Measurements from ENCODE around the gene SPARCL1.
A peak's percentile ranks its signal among the peaks of the same experiment; 100 is the strongest.
"Not testable (repeated sequence)": the region's sequence is repeated elsewhere in the genome, so short reads cannot be mapped to it uniquely, and the experiment has no call there.

SPARCL1 gene, protein sequence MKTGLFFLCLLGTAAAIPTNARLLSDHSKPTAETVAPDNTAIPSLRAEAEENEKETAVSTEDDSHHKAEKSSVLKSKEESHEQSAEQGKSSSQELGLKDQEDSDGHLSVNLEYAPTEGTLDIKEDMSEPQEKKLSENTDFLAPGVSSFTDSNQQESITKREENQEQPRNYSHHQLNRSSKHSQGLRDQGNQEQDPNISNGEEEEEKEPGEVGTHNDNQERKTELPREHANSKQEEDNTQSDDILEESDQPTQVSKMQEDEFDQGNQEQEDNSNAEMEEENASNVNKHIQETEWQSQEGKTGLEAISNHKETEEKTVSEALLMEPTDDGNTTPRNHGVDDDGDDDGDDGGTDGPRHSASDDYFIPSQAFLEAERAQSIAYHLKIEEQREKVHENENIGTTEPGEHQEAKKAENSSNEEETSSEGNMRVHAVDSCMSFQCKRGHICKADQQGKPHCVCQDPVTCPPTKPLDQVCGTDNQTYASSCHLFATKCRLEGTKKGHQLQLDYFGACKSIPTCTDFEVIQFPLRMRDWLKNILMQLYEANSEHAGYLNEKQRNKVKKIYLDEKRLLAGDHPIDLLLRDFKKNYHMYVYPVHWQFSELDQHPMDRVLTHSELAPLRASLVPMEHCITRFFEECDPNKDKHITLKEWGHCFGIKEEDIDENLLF

DNA sequence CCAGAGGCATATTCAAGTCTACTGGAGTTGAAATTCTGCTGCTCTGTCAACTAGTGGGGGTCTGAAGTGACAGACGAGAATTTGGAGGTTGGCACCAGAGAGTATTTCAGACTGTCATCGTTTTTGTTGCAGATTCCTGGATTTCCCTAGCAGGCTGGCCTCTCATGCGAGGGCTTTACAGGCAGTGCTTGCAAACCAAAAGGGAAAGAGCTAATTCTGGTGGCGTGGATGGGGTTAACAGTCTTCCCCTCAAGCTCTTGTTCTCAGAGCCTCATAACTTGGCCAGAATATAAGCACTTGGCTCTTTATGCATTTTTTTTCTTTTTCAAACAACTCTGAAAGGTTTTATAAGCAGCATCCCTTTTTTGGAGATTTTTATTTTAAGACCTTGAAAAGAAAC is at the start of gene SPARCL1:
TSS of gene SPARCL1 (minus strand) at position 190 of the 400 bp plus-strand sequence. CDS start 29,802 bp downstream, outside the sequence.
- no peak for DNase-seq (ENCODE audit: low read depth)

GRCh38 chr4:87575983-87576382 is 46.8 kb upstream of the SPARCL1 start:
- no peak for DNase-seq (ENCODE audit: low read depth)

GRCh38 chr4:87575408-87575807 is 46.2 kb upstream of the SPARCL1 start:
- no peak for DNase-seq (ENCODE audit: low read depth)

- no peak for DNase-seq (ENCODE audit: low read depth)
Observed at GRCh38 chr4:87574996-87575395, 45.8 kb upstream of the SPARCL1 start.

DNA sequence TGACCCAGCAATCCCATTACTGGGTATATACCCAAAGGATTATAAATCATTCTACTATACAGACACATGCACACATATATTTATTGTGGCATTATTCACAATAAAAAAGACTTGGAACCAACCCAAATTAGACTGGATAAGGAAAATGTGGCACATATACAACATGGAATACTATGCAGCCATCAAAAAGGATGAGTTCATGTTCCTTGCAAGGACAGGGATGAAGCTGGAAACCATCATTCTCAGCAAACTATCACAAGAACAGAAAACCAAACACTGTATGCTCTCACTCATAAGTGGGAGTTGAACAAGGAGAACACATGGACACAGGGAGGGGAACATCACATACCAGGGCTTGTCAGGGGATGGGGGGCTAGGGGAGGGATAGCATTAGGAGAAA is 45.2 kb upstream of the SPARCL1 start:
- DNase-seq (ENCODE audit: low read depth) = not testable (repeated sequence)

DNA sequence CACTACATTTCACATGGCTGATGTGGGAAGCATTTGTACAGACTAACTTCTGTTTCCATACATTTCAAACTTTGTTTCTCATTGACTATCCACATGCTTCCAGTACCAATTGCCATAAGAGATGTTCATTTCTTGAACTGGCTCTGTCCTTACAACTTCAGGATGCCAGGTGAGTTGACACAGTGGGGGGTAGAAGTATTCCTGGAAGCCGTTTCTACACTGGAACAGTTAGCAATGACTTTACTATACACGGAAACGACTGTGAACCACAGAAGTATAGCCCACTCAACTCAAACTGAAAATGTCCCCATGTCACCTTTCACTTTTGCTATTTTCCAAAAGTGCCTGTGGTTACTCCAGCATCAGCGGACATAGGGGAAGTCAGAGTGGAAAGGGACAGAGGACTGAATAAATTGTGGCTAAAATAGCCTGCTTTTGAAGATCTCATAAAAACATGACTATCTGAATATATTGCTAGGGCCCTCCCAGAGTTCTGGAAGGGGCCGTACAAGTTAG is 41.2 kb upstream of the SPARCL1 start:
- no peak for DNase-seq (ENCODE audit: low read depth)

GRCh38 chr4:87567191-87567590 is 38.0 kb upstream of the SPARCL1 start:
- DNase-seq (ENCODE audit: low read depth) = no peak

- no peak for DNase-seq (ENCODE audit: low read depth)
Observed at GRCh38 chr4:87566276-87566675, 37.1 kb upstream of the SPARCL1 start.

DNA sequence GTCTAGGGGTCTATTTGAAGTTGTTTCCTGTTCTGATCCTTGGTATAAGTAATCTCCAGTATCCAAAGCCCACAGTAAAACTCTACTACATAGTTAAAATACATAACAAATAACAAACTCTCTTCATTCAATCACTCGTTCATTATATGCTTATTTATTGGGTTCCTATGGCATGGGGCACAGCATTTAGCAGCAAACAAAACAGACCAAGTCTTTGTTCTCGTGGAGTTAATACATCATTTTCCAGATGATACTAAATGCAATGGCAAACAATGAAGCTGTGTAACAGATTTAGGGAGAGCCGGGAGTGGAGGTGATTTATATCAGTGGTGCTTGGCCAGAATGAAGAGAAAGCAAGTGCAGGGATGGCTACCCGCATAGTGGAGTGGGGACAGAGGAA is 36.6 kb upstream of the SPARCL1 start:
- DNase-seq (ENCODE audit: low read depth) = no peak

- no peak for DNase-seq (ENCODE audit: low read depth)
Observed at GRCh38 chr4:87560802-87561201, 31.6 kb upstream of the SPARCL1 start.

DNA sequence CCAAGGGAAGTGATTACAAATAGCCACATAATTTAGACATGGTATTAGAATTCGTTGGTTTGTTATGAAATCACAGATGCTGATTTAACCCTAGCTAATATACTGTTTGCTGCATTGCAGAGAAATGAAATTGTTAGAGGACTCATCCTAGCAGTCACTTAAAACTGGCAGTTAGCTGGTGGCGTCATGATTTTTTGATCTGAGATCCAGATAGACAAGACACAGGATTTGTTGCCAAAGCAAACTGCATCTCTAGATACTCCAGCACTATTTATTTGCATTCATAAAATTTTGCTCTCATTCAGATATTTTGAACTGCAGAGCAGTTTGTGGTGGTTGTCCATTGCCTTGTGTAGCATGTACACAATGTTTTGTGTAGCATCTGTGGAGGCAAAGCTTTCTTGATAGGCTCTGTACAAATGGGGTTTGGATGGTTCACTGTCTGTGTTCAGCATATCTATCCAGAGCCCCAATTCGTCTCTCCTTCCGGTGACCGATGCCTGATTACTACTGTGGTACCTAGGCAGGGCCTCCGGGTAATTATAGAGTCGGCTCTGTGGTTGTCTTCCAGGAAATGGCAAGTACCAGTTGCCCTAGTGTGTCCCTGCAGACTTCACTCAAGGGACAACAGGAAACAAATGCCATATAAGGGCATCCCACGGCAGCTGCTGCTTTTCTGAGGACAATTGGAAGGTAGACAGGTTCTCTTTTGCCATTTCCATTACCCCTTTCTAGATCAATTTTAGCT is 30.1 kb upstream of the SPARCL1 start:
- DNase-seq (ENCODE audit: low read depth) = no peak

- no peak for DNase-seq (ENCODE audit: low read depth)
Observed at GRCh38 chr4:87557348-87557747, 28.2 kb upstream of the SPARCL1 start.

GRCh38 chr4:87555773-87556619 is 26.8 kb upstream of the SPARCL1 start:
- peak; percentile 36 for DNase-seq (ENCODE audit: low read depth)

- DNase-seq (ENCODE audit: low read depth) = no peak
Observed at GRCh38 chr4:87553182-87553581, 24.0 kb upstream of the SPARCL1 start.

- DNase-seq (ENCODE audit: low read depth) = no peak
Observed at GRCh38 chr4:87551361-87551760, 22.2 kb upstream of the SPARCL1 start.

GRCh38 chr4:87547016-87547708 is 18.0 kb upstream of the SPARCL1 start:
- DNase-seq (ENCODE audit: low read depth) = no peak

GRCh38 chr4:87545052-87545451 is 15.9 kb upstream of the SPARCL1 start:
- DNase-seq (ENCODE audit: low read depth) = no peak

DNA sequence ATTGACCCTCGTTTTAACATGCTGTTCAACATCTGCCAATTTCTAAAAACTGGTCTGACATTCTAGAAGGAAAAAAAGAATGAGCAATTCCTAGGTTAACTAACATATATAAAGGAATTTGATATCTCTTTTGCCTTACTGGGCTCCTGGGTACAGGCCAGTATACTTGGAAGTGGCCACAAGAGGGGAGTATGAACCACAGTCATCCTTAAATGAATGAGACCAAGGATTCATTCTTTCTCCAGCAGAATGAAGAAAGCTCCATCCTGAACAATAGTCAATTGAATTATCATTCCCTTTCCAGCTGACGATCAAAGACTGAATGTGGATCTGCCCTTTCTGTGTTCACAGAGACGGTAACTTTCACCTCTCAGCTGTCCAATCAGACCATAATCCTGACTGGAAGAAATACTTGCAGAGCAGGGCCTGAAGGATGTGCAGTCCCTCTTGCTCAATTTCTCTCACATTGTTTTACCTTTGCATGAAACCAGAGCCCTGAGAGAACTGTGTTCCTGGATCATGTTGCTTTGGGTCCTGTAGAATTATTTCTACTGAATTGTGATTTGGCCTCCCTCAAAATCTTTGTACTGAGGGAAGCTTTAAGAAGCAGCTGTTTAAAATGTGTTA is 14.8 kb upstream of the SPARCL1 start:
- peak; percentile 15 for DNase-seq (ENCODE audit: low read depth)

GRCh38 chr4:87542734-87543312 is 13.6 kb upstream of the SPARCL1 start:
- DNase-seq (ENCODE audit: low read depth) = no peak

Measured in HS-27A (cell line).